Tibial nerve (tissue), 4 donors: Measurements from ENCODE around the gene BTBD19. TPM values are rescaled to one million over a fixed set of nuclear protein-coding genes. Genes with fewer than 3 reads are reported as not detected.
"Not testable (repeated sequence)": the region's sequence is repeated elsewhere in the genome, so short reads cannot be mapped to it uniquely, and the experiment has no call there.

ENCODE experiments used
- DNase-seq, 2 donors: peaks; one replicate each; pipeline ENCODE4 v3.0.0-alpha.2; 2019; ENCODE audit warnings: low spot score in 2 of 2
- H3K27ac ChIP-seq, 4 donors: fragments of 200-600 bp; sonication (generic) in 3 of 4; one replicate each; pipeline ENCODE4 v1.5.1; 2017 to 2019; ENCODE audit warnings: mild to moderate bottlenecking in 1 of 4
- H3K27me3 ChIP-seq, 2 donors: fragments of 200-600 bp; sonication (generic) in 1 of 2; one replicate each; pipeline versions ENCODE4 v1.5.1 to v1.6.0; 2017 to 2019
- H3K36me3 ChIP-seq, 3 donors: fragments of 200-600 bp; sonication (generic); one replicate each; pipeline ENCODE4 v1.5.1; 2018 to 2019
- H3K4me1 ChIP-seq, 4 donors: fragments of 200-600 bp; sonication (generic) in 3 of 4; one replicate each; pipeline ENCODE4 v1.5.1; 2017 to 2019
- H3K4me3 ChIP-seq, 4 donors: fragments of 200-600 bp; sonication (generic) in 3 of 4; one replicate each; pipeline ENCODE4 v1.5.1; 2017 to 2019; ENCODE audit warnings: mild to moderate bottlenecking in 1 of 4, moderate library complexity in 1 of 4
- H3K9me3 ChIP-seq, 4 donors: fragments of 200-600 bp; sonication (generic) in 3 of 4; one replicate each; pipeline ENCODE4 v1.5.1; 2017 to 2019
- EP300 ChIP-seq, 2 donors: sonication (generic); formaldehyde crosslinking; IDR thresholded peaks; one replicate each; pipeline ENCODE4 v1.6.1; 2017; ENCODE audit warnings: antibody characterized with exemption in 2 of 2, mild to moderate bottlenecking in 1 of 2
- POLR2A ChIP-seq, 2 donors: fragments of 450-650 bp; IDR thresholded peaks; one replicate each; pipeline ENCODE4 v1.6.1; 2017; ENCODE audit warnings: antibody characterized with exemption in 2 of 2, mild to moderate bottlenecking in 2 of 2, moderate library complexity in 2 of 2
- WGBS, 2 donors: methylation state at CpG; one replicate each; pipeline ENCODE4 v1.1.5; 2018; 5-methylcytosine and 5-hydroxymethylcytosine counted together
- total RNA-seq, 4 donors: library from RNA; depleted of rRNA; stranded (reverse); fragments of >200 nt; gene quantifications; one replicate each; pipeline ENCODE4 v1.1.0, GENCODE V29; 2016
- TF ChIP-seq, protein P1 (sequence below), 5 experiments: fragments of 200-600 bp in 3 of 5; fragments of 450-650 bp in 2 of 5; sonication (generic) in 3 of 5; IDR thresholded peaks; one replicate each; pipeline ENCODE4 v1.5.1; 2016 to 2019; ENCODE audit warnings: antibody characterized with exemption in 5 of 5, mild to moderate bottlenecking in 3 of 5, moderate library complexity in 2 of 5

BTBD19 gene
- 10 to 100 TPM; 14.9 to 50.0 (median 25.5) TPM for total RNA-seq

GRCh38 chr1:44808063-44808937, at the start of gene BTBD19:
Gene BTBD19, plus strand, starts transcription at chr1:44808523. Its CDS starts 298 bp downstream, at chr1:44808821.
- peaks cover 0 to 89% (median 67%) of the 10 kb centered on the region in 4 donors for H3K4me1 ChIP-seq
- peak; percentile 15 to 68 for TF ChIP-seq POLR2A (IDR thresholded peaks at IDR 0.05)
- TF ChIP-seq, protein P1, sequence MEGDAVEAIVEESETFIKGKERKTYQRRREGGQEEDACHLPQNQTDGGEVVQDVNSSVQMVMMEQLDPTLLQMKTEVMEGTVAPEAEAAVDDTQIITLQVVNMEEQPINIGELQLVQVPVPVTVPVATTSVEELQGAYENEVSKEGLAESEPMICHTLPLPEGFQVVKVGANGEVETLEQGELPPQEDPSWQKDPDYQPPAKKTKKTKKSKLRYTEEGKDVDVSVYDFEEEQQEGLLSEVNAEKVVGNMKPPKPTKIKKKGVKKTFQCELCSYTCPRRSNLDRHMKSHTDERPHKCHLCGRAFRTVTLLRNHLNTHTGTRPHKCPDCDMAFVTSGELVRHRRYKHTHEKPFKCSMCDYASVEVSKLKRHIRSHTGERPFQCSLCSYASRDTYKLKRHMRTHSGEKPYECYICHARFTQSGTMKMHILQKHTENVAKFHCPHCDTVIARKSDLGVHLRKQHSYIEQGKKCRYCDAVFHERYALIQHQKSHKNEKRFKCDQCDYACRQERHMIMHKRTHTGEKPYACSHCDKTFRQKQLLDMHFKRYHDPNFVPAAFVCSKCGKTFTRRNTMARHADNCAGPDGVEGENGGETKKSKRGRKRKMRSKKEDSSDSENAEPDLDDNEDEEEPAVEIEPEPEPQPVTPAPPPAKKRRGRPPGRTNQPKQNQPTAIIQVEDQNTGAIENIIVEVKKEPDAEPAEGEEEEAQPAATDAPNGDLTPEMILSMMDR (IDR thresholded peaks at IDR 0.05), result no peak
- TF ChIP-seq EP300 (IDR thresholded peaks at IDR 0.05), result peak; percentile 1 to 19
- peak; percentile 74 to 79 for DNase-seq
- H3K36me3 ChIP-seq, result peaks cover 0 to 33% (median 6%) of the 10 kb centered on the region in 3 donors
- WGBS, 2 donors, result 8 to 16% methylated on average over 23 of the region's 23 CpGs
- peak within 1 kb of the TSS; percentile 97 to 100 (median 100) for H3K27ac ChIP-seq
- H3K27me3 ChIP-seq, result no peaks in the 10 kb centered on the region
- peak within 1 kb of the TSS; percentile 25 to 49 (median 33) for H3K4me3 ChIP-seq
- H3K9me3 ChIP-seq, result no peaks in the 10 kb centered on the region

DNA sequence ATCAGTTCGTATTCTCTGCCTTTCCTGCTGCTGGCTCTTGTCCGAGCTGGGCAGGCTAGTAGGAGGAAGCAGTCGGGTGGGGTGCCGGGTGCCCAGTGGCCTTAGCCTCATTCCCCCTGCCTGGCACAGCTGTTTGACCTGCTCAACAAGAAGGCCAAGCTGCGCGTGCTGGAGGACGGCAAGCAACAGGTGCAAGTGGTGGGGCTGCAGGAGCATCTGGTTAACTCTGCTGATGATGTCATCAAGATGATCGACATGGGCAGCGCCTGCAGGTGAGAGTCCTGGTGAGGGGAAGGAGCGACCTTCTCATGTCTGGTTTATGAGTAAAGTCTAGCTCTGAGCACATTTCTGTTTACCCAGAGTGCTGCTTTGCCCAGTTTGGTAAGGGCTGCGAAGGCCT, 49.2 kb upstream of the BTBD19 start:
- H3K9me3 ChIP-seq, result no peaks in the 10 kb centered on the region
- H3K27ac ChIP-seq, result no peak overlapping the region
- no peaks in the 10 kb centered on the region for H3K36me3 ChIP-seq
- no peaks in the 10 kb centered on the region for H3K4me1 ChIP-seq
- DNase-seq, result no peak
- H3K27me3 ChIP-seq, result no peaks in the 10 kb centered on the region
- TF ChIP-seq EP300 (IDR thresholded peaks at IDR 0.05), result no peak
- TF ChIP-seq, protein P1 (IDR thresholded peaks at IDR 0.05), result no peak
- WGBS, 2 donors, result 85 to 86% methylated on average over 11 of the region's 11 CpGs
- no peak overlapping the region for H3K4me3 ChIP-seq

DNA sequence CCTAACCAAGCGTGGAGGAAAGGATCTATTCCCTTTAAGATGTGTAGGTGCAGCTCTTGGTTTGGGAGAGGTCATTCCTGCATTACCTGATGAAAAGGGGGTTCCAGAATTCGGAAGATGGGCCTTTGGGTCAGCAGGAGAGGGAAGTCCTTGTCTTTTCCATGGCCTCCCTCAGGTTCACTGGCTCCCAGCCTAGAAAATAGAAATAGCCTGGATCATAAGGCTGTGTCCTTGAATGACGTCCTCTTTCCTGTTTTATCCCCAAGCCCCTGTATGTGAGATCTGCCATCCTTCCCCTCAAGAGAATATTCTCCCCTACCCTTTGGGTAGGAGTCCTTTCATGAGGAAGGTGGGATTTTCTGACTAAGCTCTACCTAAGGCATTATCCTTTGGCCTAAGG, 47.4 kb upstream of the BTBD19 start:
- 85 to 94% methylated on average over 3 of the region's 3 CpGs for WGBS, 2 donors
- Histone ChIP-seq H3K9me3 (no peaks in the 10 kb centered on the region), H3K27me3 (no peaks in the 10 kb centered on the region), H3K36me3 (no peaks in the 10 kb centered on the region), H3K4me3 (no peak overlapping the region), H3K4me1 (no peaks in the 10 kb centered on the region), H3K27ac (no peak overlapping the region)
- no peak for DNase-seq
- TF ChIP-seq, protein P1 (IDR thresholded peaks at IDR 0.05), result no peak
- TF ChIP-seq EP300 (IDR thresholded peaks at IDR 0.05) (no peak), POLR2A (IDR thresholded peaks at IDR 0.05) (no peak)

- H3K27ac ChIP-seq, H3K9me3 ChIP-seq, H3K4me3 ChIP-seq, H3K4me1 ChIP-seq, H3K27me3 ChIP-seq, DNase-seq: not testable (repeated sequence)
- peaks cover 0 to 13% (median 0%) of the 10 kb centered on the region in 3 donors for H3K36me3 ChIP-seq
- 86 to 94% methylated on average over 6 of the region's 6 CpGs for WGBS, 2 donors
Observed at GRCh38 chr1:44766421-44766820, 41.9 kb upstream of the BTBD19 start.

GRCh38 chr1:44775078-44775929, 33.0 kb upstream of the BTBD19 start, which contains the start of gene RPS8:
Gene RPS8, plus strand, starts transcription at chr1:44775540. Its CDS starts 57 bp downstream, at chr1:44775597.
- Histone ChIP-seq H3K27ac (peak within 1 kb of the TSS; percentile 90 to 98 (median 92)), H3K27me3 (no peaks in the 10 kb centered on the region), H3K9me3 (no peaks in the 10 kb centered on the region), H3K36me3 (peaks cover 0 to 39% (median 12%) of the 10 kb centered on the region in 3 donors), H3K4me3 (peak within 1 kb of the TSS; percentile 60 to 90 (median 84)), H3K4me1 (peaks cover 0 to 36% (median 20%) of the 10 kb centered on the region in 4 donors)
- TF ChIP-seq EP300 (IDR thresholded peaks at IDR 0.05) (peak; percentile 77 to 100), POLR2A (IDR thresholded peaks at IDR 0.05) (peak; percentile 93 to 95)
- TF ChIP-seq, protein P1 (IDR thresholded peaks at IDR 0.05), result peak in 2 of 5 experiments; percentile 24 to 43
- 0 to 1% methylated on average over 53 to 62 of the region's 65 CpGs for WGBS, 2 donors
- DNase-seq, result peak; percentile 88 to 96
